Measurements from ENCODE around the gene DNALI1. TPM values are rescaled to one million over a fixed set of nuclear protein-coding genes. Genes with fewer than 3 reads are reported as not detected.
"Not testable (repeated sequence)": the region's sequence is repeated elsewhere in the genome, so short reads cannot be mapped to it uniquely, and the experiment has no call there.

DNALI1 gene
- polyA plus RNA-seq, 1 of the 3 experiments (the other 2 are of a cell fraction): 17.4 TPM

DNA sequence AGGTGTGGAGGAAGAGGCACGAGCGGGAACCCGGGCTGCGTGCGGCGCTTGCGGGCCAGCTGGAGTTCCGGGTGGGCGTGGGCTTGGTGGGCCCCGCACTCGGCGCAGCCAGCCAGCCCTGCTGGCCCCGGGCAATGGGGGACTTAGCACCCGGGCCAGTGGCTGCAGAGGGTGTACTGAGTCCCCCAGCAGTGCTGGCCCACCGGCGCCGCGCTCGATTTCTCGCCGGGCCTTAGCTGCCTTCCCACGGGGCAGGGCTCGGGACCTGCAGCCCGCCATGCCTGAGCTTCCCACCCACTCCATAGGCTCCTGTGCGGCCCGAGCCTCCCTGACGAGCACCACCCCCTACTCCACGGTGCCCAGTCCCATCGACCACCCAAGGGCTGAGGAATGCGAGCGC, 38.5 kb upstream of the DNALI1 start:
- H2AFZ ChIP-seq (ENCODE audit: low read depth); POLR2A ChIA-PET; H3K4me2 ChIP-seq; H3F3A ChIP-seq (replicated peaks; ENCODE audit: insufficient read depth); H3K9ac ChIP-seq; H4K20me1 ChIP-seq (ENCODE audit: insufficient read depth); H3K9me2 ChIP-seq; H3K27ac ChIP-seq (ENCODE audit: low read depth in 2 of 2, low read length in 1 of 2); DNase-seq; H3K36me3 ChIP-seq (replicated peaks in 1 of 2; ENCODE audit: control insufficient read depth in 1 of 2, insufficient read depth in 2 of 2, low read length in 1 of 2); H3K27me3 ChIP-seq (ENCODE audit: insufficient read depth); H3K4me3 ChIP-seq (ENCODE audit: low read depth in 2 of 2, low read length in 1 of 2); CTCF ChIA-PET; H3K9me3 ChIP-seq: not testable (repeated sequence)
- Histone ChIP-seq H3K4me1 (ENCODE audit: control insufficient read depth in 1 of 2, insufficient read depth in 2 of 2, low read depth in 1 of 2, low read length in 1 of 2) (peaks cover 0 to 14% of the 10 kb centered on the region in 2 experiments; a peak in 1 of 4 replicates), H3K79me2 (ENCODE audit: insufficient read depth) (peaks cover 13% of the 10 kb centered on the region)
- 100% methylated on average over 6 of the region's 31 CpGs for WGBS (ENCODE audit: low lambda C conversion rate)

DNA sequence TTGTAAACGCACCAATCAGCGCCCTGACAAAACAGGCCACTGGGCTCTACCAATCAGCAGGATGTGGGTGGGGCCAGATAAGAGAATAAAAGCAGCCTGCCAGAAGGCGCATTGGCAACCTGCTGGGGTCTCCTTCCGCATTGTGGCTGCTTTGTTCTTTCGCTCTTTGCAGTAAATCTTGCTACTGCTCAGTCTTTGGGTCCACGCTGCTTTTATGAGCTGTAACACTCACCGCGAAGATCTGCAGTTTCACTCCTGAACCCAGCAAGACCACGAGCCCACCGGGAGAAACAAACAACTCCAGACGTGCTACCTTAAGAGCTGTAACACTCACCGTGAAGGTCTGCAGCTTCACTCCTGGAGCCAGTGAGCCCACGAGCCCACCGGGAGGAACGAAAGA, 37.8 kb upstream of the DNALI1 start:
- H3K9ac ChIP-seq; H3K36me3 ChIP-seq (replicated peaks in 1 of 2; ENCODE audit: control insufficient read depth in 1 of 2, insufficient read depth in 2 of 2, low read length in 1 of 2); POLR2A ChIA-PET; H3K27me3 ChIP-seq (ENCODE audit: insufficient read depth); H3K9me3 ChIP-seq; H3K79me2 ChIP-seq (ENCODE audit: insufficient read depth); H3K9me2 ChIP-seq; H4K20me1 ChIP-seq (ENCODE audit: insufficient read depth); DNase-seq; H3K4me2 ChIP-seq; H3K27ac ChIP-seq (ENCODE audit: low read depth in 2 of 2, low read length in 1 of 2); H3K4me1 ChIP-seq (ENCODE audit: control insufficient read depth in 1 of 2, insufficient read depth in 2 of 2, low read depth in 1 of 2, low read length in 1 of 2); H3F3A ChIP-seq (replicated peaks; ENCODE audit: insufficient read depth); H2AFZ ChIP-seq (ENCODE audit: low read depth); CTCF ChIA-PET; H3K4me3 ChIP-seq (ENCODE audit: low read depth in 2 of 2, low read length in 1 of 2): not testable (repeated sequence)
- WGBS (ENCODE audit: low lambda C conversion rate): 92% methylated on average over 15 of the region's 15 CpGs

DNA sequence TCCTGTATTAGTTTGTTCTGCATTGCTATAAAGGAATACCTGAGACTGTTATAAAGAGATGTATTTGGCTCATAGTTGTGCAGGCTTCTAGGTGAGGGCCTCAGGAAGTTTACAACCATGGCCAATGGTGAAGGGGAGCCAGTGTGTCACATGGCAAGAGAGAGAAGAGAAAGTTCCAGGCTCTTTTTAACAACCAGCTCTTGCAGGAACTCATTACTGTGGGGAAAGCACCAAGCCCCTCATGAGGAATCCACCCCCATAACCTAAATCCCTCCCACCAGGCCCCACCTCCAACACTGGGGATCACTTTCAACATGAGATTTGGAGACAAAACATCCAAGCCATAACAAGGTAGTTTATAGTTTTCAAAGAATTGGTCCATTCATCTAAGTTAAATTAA, 37.1 kb upstream of the DNALI1 start:
- Histone ChIP-seq H3K27me3 (ENCODE audit: insufficient read depth) (no peaks in the 10 kb centered on the region), H3K27ac (ENCODE audit: low read depth in 2 of 2, low read length in 1 of 2) (no peak overlapping the region), H3K4me1 (ENCODE audit: control insufficient read depth in 1 of 2, insufficient read depth in 2 of 2, low read depth in 1 of 2, low read length in 1 of 2) (peaks cover 0 to 8% of the 10 kb centered on the region in 2 experiments; a peak in 1 of 4 replicates), H3K4me3 (ENCODE audit: low read depth in 2 of 2, low read length in 1 of 2) (no peak overlapping the region), H2AFZ (ENCODE audit: low read depth) (no peak overlapping the region), H3K9ac (no peak overlapping the region), H3K79me2 (ENCODE audit: insufficient read depth) (no peaks in the 10 kb centered on the region), H3K4me2 (no peak overlapping the region), H3F3A (replicated peaks; ENCODE audit: insufficient read depth) (no peaks in the 10 kb centered on the region), H3K9me2 (no peaks in the 10 kb centered on the region), H4K20me1 (ENCODE audit: insufficient read depth) (no peaks in the 10 kb centered on the region), H3K36me3 (replicated peaks in 1 of 2; ENCODE audit: control insufficient read depth in 1 of 2, insufficient read depth in 2 of 2, low read length in 1 of 2) (no peaks in the 10 kb centered on the region), H3K9me3 (no peaks in the 10 kb centered on the region)
- ChIA-PET POLR2A (no interaction called here), CTCF (no interaction called here)
- TF ChIP-seq SIN3A (IDR thresholded peaks at IDR 0.05; ENCODE audit: borderline replicate concordance, low read depth, low read length) (no peak), GABPA (IDR thresholded peaks at IDR 0.05; ENCODE audit: low read depth) (no peak), RXRA (IDR thresholded peaks at IDR 0.05; ENCODE audit: borderline replicate concordance, low read depth) (no peak), SMC3 (IDR thresholded peaks at IDR 0.05; ENCODE audit: low read depth, low read length) (no peak)
- TF ChIP-seq, protein P1, sequence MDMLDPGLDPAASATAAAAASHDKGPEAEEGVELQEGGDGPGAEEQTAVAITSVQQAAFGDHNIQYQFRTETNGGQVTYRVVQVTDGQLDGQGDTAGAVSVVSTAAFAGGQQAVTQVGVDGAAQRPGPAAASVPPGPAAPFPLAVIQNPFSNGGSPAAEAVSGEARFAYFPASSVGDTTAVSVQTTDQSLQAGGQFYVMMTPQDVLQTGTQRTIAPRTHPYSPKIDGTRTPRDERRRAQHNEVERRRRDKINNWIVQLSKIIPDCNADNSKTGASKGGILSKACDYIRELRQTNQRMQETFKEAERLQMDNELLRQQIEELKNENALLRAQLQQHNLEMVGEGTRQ (IDR thresholded peaks at IDR 0.05; ENCODE audit: borderline replicate concordance, low read depth, low read length): no peak
- TF ChIP-seq, protein P2, sequence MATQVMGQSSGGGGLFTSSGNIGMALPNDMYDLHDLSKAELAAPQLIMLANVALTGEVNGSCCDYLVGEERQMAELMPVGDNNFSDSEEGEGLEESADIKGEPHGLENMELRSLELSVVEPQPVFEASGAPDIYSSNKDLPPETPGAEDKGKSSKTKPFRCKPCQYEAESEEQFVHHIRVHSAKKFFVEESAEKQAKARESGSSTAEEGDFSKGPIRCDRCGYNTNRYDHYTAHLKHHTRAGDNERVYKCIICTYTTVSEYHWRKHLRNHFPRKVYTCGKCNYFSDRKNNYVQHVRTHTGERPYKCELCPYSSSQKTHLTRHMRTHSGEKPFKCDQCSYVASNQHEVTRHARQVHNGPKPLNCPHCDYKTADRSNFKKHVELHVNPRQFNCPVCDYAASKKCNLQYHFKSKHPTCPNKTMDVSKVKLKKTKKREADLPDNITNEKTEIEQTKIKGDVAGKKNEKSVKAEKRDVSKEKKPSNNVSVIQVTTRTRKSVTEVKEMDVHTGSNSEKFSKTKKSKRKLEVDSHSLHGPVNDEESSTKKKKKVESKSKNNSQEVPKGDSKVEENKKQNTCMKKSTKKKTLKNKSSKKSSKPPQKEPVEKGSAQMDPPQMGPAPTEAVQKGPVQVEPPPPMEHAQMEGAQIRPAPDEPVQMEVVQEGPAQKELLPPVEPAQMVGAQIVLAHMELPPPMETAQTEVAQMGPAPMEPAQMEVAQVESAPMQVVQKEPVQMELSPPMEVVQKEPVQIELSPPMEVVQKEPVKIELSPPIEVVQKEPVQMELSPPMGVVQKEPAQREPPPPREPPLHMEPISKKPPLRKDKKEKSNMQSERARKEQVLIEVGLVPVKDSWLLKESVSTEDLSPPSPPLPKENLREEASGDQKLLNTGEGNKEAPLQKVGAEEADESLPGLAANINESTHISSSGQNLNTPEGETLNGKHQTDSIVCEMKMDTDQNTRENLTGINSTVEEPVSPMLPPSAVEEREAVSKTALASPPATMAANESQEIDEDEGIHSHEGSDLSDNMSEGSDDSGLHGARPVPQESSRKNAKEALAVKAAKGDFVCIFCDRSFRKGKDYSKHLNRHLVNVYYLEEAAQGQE (IDR thresholded peaks at IDR 0.05; ENCODE audit: low read depth, low read length): no peak
- no peak for DNase-seq

DNA sequence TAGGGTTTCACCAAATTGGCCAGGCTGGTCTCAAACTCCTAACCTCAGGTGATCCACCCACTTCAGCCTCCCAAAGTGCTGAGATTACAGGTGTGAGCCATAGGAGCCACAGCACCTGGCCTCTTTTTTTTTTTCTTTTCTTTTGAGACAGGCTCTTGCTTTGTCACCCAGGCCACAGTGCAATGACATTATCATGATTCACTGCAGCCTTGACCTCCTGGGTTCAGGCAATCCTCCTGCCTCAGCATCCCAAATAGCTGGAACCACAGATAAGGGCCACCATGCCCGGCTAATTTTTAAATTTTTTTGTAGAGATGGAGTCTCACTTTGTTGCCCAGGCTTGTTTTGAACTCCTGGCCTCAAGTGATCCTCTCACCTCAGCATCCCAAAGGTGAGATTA, 26.9 kb upstream of the DNALI1 start:
- H3K9me3 ChIP-seq; H3K79me2 ChIP-seq (ENCODE audit: insufficient read depth); H3K36me3 ChIP-seq (replicated peaks in 1 of 2; ENCODE audit: control insufficient read depth in 1 of 2, insufficient read depth in 2 of 2, low read length in 1 of 2); H3K27me3 ChIP-seq (ENCODE audit: insufficient read depth); H3K9ac ChIP-seq; H3K9me2 ChIP-seq; POLR2A ChIA-PET; H3K4me3 ChIP-seq (ENCODE audit: low read depth in 2 of 2, low read length in 1 of 2); H2AFZ ChIP-seq (ENCODE audit: low read depth); H3K27ac ChIP-seq (ENCODE audit: low read depth in 2 of 2, low read length in 1 of 2); H3K4me1 ChIP-seq (ENCODE audit: control insufficient read depth in 1 of 2, insufficient read depth in 2 of 2, low read depth in 1 of 2, low read length in 1 of 2); CTCF ChIA-PET; H4K20me1 ChIP-seq (ENCODE audit: insufficient read depth); DNase-seq; H3K4me2 ChIP-seq: not testable (repeated sequence)
- 100% methylated on average over 1 of the region's 1 CpG for WGBS (ENCODE audit: low lambda C conversion rate)
- peaks cover 14% of the 10 kb centered on the region for H3F3A ChIP-seq (replicated peaks; ENCODE audit: insufficient read depth)

Data from SK-N-SH (cell line).